ENCODE results near the gene CNTNAP1. TPM values are rescaled to one million over a fixed set of nuclear protein-coding genes. Genes with fewer than 3 reads are reported as not detected.

The CNTNAP1 gene
- total RNA-seq, 1 experiment from 2014 or later = 11.8 TPM

- no peak for DNase-seq (ENCODE audit: low read depth)
Observed at GRCh38 chr17:42685831-42686230, 3.5 kb downstream of the CNTNAP1 start.

GRCh38 chr17:42686520-42687128 is 4.3 kb downstream of the CNTNAP1 start:
- DNase-seq (ENCODE audit: low read depth) = no peak

- no peak for DNase-seq (ENCODE audit: low read depth)
Observed at GRCh38 chr17:42687707-42688320, 5.5 kb downstream of the CNTNAP1 start.

- DNase-seq (ENCODE audit: low read depth) = no peak
Observed at GRCh38 chr17:42690596-42690995, 8.3 kb downstream of the CNTNAP1 start.

- no peak for DNase-seq (ENCODE audit: low read depth)
Observed at GRCh38 chr17:42691021-42691545, 8.8 kb downstream of the CNTNAP1 start.

GRCh38 chr17:42692489-42692888 is 10.2 kb downstream of the CNTNAP1 start:
- DNase-seq (ENCODE audit: low read depth) = no peak

GRCh38 chr17:42694524-42694923 is 12.2 kb downstream of the CNTNAP1 start:
- no peak for DNase-seq (ENCODE audit: low read depth)

- DNase-seq (ENCODE audit: low read depth) = no peak
Observed at GRCh38 chr17:42695500-42695899, 13.2 kb downstream of the CNTNAP1 start.

GRCh38 chr17:42697108-42697811 is 14.9 kb downstream of the CNTNAP1 start:
- no peak for DNase-seq (ENCODE audit: low read depth)

- DNase-seq (ENCODE audit: low read depth) = peak; percentile 73
Observed at GRCh38 chr17:42698736-42699414, 16.5 kb downstream of the CNTNAP1 start.

- DNase-seq (ENCODE audit: low read depth) = no peak
Observed at GRCh38 chr17:42699415-42699740, 17.0 kb downstream of the CNTNAP1 start.

GRCh38 chr17:42700586-42701289 is 18.4 kb downstream of the CNTNAP1 start:
- no peak for DNase-seq (ENCODE audit: low read depth)

- no peak for DNase-seq (ENCODE audit: low read depth)
Observed at GRCh38 chr17:42702446-42702845, 20.1 kb downstream of the CNTNAP1 start.

GRCh38 chr17:42704490-42704836 is 22.1 kb downstream of the CNTNAP1 start:
- no peak for DNase-seq (ENCODE audit: low read depth)

- no peak for DNase-seq (ENCODE audit: low read depth)
Observed at GRCh38 chr17:42704837-42705494, 22.6 kb downstream of the CNTNAP1 start.

GRCh38 chr17:42706732-42707131 is 24.4 kb downstream of the CNTNAP1 start:
- DNase-seq (ENCODE audit: low read depth) = no peak

- DNase-seq (ENCODE audit: low read depth) = no peak
Observed at GRCh38 chr17:42708588-42708987, 26.3 kb downstream of the CNTNAP1 start.

- DNase-seq (ENCODE audit: low read depth) = no peak
Observed at GRCh38 chr17:42709561-42709960, 27.2 kb downstream of the CNTNAP1 start.

GRCh38 chr17:42720996-42721583 is 38.8 kb downstream of the CNTNAP1 start:
- DNase-seq (ENCODE audit: low read depth) = peak; percentile 65

GRCh38 chr17:42723636-42724035 is 41.3 kb downstream of the CNTNAP1 start:
- DNase-seq (ENCODE audit: low read depth) = no peak

- DNase-seq (ENCODE audit: low read depth) = no peak
Observed at GRCh38 chr17:42725143-42725542, 42.8 kb downstream of the CNTNAP1 start.

Measured in M059J (cell line).